Activated CD4-positive, CD25-positive, alpha-beta regulatory T cell (primary cell): ENCODE data around the gene S100A10.
A peak's percentile ranks its signal among the peaks of the same experiment; 100 is the strongest.

Experiments used
- DNase-seq, 4 experiments: peaks; one replicate each; lab custom pipeline; 2025; lab: John Stamatoyannopoulos, UW

The S100A10 gene, protein sequence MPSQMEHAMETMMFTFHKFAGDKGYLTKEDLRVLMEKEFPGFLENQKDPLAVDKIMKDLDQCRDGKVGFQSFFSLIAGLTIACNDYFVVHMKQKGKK

GRCh38 chr1:151993734-151994496 lies at the start of gene S100A10:
Gene S100A10, minus strand, starts transcription at chr1:151993859. Its CDS starts 7,629 bp downstream, at chr1:151986230.
- peak; percentile 28 to 75 (median 50) for DNase-seq

- no peak for DNase-seq
Observed at GRCh38 chr1:152042030-152042429, 48.4 kb upstream of the S100A10 start.

DNA sequence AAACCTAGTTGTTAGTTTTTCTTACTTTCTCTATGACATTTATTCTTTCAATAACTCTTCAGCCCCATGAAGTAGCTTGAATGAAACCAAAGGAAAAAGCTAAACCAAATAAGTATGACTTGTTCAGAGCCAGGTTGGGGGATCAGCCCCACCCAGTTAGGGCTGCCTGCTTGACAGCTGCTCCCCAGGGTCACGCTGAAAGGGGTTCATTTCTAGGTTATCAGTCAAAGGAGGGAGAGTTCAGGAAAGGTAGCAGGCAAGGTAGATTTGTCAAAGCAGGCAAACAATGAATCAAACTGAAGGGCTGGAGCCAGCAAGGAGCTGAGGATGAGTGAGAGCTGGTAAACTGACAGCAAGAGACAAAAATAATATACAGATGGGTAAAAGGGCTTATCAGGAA lies 46.2 kb upstream of the S100A10 start:
- no peak for DNase-seq

DNA sequence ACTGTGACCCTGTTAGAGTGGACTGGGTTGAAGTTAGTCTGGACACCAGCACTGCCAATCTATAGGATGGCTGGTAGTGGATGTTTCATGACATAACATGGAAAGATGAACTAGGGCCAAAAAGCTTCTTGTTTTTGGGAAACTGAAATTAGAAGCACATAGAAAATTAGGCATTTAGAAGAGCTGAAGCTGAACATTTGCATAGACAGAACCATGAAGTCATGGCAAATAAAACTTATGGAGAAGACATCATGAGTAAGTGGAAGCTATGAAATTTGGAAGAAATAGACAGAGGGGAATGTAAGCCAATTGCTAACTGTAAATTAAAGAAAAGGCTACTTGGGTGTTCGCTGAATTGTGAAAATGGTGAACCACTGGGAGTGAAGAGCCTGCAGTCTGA lies 45.8 kb upstream of the S100A10 start:
- DNase-seq = no peak

- no peak for DNase-seq
Observed at GRCh38 chr1:152038871-152039270, 45.2 kb upstream of the S100A10 start.

DNA sequence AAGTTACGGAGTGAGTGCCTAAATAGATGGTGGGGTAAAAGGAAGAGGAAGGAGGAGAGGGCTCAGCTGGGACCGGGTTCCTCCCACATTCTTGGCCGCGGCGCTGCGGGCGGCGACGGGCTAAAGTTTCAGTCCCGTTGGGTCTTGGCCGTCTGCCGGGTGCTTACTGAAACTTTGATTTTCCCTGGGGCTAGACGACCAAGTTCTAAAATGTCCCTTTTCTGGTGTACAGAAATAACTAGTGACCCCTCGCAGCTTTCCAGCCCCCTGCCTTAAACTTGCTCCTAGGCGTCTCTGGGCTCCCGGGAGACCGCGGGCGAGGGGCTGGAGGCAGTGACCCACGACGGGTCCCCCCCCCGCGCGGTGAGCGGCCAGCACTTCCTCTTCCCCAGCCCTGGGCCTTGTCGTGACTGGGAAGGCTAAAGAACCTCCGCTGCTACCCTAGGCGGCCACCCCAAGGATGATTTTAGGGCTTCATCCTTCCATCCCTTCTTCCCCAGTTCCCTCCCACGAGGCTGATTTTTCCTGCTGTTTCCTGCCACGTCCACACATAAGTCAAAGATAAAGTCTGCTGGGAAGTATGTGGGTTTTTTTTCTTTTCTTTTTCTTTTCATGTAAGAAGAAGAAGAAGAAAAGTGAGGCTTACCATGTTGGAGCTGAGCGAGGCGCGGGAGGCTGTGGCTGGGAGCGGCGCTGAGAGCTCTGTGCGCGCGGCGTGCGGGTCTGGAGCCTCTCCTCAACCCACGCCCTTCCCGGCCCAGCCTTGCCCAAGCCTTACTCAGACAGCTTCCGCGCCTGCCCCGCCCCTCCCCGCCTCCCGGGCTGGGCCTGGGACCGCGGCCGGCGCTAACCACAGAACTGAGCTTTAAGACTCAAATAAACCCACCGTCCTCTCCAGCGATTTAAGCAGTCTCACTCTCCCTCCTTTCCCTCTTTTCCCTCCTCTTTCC lies 42.9 kb upstream of the S100A10 start, which contains the start of gene S100A11:
Gene S100A11, minus strand, starts transcription at position 738 of the 950 bp plus-strand sequence. Its CDS starts 89 bp downstream, at position 649.
- DNase-seq = peak; percentile 11 to 42 (median 16)

DNA sequence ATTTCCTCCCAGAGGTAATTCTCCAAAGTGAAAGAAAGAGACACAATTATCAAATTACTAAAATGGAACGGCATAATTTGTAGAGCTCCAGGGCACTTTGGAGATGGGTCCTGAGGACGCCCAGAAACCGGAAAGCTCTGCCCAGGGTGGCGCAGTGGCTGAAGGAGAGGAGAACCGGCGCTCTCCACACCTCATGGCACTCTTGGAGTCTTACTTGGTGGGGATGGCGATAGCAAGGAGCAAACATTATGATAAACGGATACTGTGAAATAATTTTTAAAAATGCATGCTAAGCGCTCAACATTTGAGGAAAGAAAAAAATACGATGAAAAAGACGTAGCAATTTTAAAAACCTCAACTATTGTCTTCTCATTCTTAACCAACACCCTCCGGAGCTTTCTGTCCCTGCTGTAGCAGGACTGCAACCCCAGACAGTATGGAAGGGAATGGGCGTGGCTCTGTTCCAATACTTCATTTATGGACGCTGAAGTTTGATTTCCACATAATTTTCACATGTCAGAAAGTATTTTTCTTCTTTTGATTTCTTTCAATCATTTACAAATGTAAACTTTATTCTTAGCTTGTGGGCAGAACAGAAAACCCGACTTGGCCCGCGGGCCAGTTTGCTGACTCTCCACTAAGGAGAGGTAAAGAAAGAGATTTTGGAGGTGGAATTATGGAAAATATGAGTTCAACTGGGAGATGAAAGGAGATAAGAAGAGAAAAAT lies 42.0 kb upstream of the S100A10 start:
- no peak for DNase-seq

- peak; percentile 12 to 29 (median 26) for DNase-seq
Observed at GRCh38 chr1:152034654-152035538, 41.2 kb upstream of the S100A10 start.

- no peak for DNase-seq
Observed at GRCh38 chr1:152034324-152034653, 40.6 kb upstream of the S100A10 start.

- DNase-seq = no peak
Observed at GRCh38 chr1:152029929-152030211, 36.2 kb upstream of the S100A10 start.

GRCh38 chr1:152029144-152029928 lies 35.7 kb upstream of the S100A10 start:
- DNase-seq = no peak

DNA sequence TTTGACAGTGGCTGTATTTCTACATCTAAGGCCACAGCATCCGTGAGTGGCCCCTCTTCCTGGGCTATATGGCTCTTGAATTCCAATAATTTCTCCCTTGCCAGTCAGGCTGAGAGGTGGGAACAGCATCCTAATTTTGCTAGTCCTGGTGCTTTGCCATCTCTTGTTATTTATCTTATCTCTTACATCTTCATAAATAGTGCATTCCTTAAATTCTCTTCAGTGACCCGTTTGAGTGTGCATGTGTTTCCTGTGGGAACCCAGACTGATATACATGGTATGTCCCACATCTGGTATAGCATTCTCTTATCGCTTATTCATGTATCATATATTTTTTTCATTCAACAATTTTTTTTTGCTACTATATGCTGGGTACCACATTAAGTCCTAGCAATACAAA lies 33.2 kb upstream of the S100A10 start:
- DNase-seq = no peak

DNA sequence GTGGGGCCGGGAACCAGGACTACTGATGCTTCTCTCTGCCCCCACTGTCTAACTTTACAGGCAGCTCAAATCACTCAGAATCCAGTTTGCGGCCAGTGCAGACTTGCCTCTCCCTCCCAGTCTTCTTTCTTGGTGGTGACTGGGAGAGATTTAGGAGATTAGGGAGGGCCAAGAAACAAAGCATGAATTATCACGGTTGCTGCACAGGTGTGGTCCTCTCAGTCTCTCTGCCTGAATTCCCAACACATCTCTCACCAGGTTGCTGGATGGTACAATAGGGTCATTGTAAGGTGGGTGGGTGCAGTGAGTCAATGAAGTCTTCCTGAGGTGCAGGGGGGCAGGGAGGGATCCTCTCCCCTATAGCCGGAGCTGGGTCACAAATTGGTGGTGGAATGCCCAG lies 30.6 kb upstream of the S100A10 start:
- no peak for DNase-seq

GRCh38 chr1:152023221-152023620 lies 29.6 kb upstream of the S100A10 start:
- DNase-seq = no peak

DNA sequence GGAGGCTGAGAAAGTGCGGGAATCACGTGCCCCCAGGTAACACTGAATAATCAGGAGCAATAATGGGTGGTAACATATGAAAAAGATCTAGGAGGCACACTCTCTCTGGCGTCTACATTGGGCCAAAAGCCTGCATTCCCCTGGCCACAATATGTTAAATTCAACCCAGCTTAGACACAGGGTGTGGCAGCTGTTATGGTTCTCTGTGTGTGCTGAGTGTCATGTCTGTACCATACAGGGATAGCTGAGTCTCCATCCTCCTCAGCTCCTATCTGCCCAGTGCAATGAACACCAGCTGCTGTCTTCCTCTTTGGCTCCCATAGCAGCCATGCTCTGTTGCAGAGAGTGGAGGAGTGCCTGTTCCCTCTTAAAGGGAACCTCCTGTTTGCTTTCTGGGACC lies 28.8 kb upstream of the S100A10 start:
- no peak for DNase-seq

- DNase-seq = no peak
Observed at GRCh38 chr1:152021569-152021968, 27.9 kb upstream of the S100A10 start.

- no peak for DNase-seq
Observed at GRCh38 chr1:152020849-152021248, 27.2 kb upstream of the S100A10 start.

GRCh38 chr1:152018537-152018936 lies 24.9 kb upstream of the S100A10 start:
- DNase-seq = no peak

- no peak for DNase-seq
Observed at GRCh38 chr1:152015766-152016165, 22.1 kb upstream of the S100A10 start.

- no peak for DNase-seq
Observed at GRCh38 chr1:152014943-152015342, 21.3 kb upstream of the S100A10 start.
